GM19193 (cell line): ENCODE data around the gene GALNS.

ENCODE experiments used
- POLR2A ChIP-seq: IDR thresholded peaks from 4 replicates; pipeline ENCODE4 v1.6.1; 2011; ENCODE audit not compliant: insufficient read depth, insufficient read length; ENCODE audit errors: extremely low read depth

Gene GALNS

GRCh38 chr16:88894681-88895300, 38.0 kb upstream of the GALNS start:
- no peak for TF ChIP-seq POLR2A

GRCh38 chr16:88893127-88893968, 36.6 kb upstream of the GALNS start:
- TF ChIP-seq POLR2A: no peak

DNA sequence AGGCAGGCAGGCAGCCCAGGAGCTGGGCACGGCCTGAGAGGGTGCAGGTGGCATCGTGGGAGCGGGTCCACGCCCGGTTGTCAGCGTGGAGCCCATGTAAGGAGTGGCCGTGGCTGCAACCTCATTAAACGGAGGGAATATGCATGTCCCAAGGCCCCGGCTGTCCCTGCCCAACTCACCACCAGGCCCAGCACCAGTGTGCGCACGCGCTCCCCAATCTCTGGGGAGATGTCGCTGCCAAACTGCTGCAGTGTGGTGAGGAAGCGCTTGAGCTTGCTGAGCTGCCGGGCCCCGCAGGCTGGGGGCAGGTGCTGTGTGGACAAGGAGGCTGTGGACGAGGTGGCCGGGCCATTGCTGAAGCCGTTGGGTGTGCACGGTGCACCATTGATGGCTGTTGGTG, 35.3 kb upstream of the GALNS start:
- TF ChIP-seq POLR2A: no peak

- TF ChIP-seq POLR2A: no peak
Observed at GRCh38 chr16:88891083-88891482, 34.3 kb upstream of the GALNS start.

DNA sequence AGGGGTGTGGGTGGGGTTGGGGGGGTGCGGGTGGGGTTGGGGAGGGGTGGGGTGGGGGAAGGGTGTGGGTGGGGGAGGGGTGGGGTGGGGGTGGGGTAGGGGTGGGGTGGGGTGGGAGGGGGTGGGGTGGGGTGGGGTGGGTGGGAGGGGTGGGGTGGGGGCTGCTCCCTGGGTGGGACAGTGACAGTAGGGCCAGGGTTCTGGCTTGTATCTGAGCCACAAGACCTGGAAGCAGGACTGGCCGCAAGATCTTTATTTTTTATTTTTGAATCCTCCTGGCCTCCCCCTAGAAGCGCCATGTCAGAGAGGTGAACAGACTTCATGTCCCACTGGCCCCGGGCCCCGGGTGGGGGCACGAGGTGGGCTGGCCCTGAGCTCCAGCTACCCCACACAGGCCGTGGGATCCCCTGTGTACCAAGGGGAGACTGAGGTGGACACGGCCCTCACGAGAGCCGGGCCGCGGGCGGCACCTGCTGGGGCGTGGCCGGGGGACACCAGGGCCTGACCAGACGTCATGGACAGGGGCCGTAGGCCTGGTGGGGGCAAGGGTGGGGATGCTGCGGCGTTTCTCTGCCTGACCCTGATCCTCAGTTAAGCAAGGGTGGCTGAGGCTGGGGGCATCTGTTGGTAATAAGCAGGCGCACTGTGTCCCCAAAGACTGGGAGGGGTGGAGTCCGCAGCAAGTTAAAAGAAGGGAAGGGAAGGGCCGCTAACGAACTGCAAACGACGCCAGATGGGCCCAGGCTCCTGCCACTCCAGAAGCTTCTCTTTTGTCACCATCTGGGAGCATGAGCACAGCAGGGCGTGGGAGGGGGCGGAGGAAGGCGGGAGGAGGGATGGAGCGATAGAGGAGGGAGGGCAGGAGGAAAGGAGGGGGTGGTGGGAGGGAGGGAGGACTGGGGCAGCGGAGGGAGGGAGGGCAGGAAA, 32.0 kb upstream of the GALNS start:
- no peak for TF ChIP-seq POLR2A

DNA sequence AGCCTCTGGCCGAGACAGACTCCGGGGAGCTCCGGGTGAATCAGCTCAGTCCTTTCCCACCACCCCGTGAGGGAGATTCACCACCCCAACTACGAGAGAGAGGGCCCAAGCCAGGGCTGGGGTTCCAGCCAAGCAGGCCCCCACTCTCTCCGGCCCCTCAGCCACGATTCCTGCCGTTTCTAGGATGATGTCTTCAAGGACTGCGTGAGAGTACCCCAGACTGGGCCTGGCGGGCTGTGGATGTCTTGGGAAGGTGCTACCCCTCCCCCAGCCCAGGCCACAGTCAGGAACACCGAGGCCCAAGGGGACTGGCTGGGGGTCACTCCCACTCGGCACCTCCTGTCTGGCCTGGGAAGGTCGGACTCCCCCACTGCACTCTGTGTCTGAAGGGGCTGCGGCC, 31.3 kb upstream of the GALNS start:
- TF ChIP-seq POLR2A: no peak

GRCh38 chr16:88886845-88887521, 30.2 kb upstream of the GALNS start:
- TF ChIP-seq POLR2A: no peak

DNA sequence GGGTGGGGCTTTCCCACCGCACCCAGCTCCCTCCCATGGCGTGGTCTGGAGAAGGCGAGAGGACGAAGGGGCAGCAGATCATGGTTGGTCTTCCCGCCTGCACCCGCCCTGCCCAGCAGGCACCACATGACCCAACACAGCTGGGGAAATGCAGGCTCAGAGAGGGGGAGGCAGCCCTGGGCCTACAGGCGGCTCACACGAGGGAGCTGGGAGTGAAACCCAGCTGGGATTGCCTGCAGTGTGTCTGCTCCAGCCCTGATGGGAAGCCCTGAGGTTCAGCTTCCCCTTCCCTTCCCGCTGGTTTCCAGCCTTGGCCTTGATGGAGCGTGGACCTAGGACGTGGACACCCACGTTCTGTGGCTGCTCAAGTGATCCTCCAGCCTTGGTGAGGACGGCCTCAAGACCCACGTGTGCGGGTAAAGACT, 29.7 kb upstream of the GALNS start:
- TF ChIP-seq POLR2A: no peak

DNA sequence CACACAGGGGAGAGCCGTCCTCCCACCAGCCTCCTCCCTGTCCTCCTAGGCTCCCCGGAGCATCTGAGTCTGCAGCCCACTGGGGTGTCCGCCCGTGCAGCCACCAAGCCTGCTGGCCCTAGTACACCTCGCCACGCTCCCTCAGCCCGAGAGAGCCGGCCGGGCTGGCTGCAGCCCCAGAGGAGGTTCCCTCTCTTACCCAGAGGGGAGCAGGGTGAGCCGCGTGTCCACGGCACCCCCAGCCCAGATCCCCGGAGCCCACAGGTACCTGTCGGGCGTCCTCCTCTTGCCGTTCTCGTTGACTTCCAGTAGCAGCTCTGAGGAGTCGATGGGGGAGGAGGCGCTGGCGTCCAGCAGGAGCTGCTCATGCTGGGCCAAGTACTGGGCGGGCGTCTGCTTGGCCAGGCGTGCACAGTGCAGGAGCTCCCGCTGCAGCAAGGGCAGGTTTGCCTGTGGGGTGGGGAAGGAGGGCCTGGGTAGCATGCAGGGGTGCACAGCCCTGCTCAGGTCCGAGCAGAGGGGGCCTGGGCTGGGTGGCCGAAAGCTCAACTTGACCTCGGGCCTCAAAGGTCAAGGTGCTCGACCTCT, 29.0 kb upstream of the GALNS start:
- no peak for TF ChIP-seq POLR2A

GRCh38 chr16:88884569-88885271, 28.0 kb upstream of the GALNS start:
- no peak for TF ChIP-seq POLR2A

GRCh38 chr16:88883946-88884345, 27.2 kb upstream of the GALNS start:
- no peak for TF ChIP-seq POLR2A

DNA sequence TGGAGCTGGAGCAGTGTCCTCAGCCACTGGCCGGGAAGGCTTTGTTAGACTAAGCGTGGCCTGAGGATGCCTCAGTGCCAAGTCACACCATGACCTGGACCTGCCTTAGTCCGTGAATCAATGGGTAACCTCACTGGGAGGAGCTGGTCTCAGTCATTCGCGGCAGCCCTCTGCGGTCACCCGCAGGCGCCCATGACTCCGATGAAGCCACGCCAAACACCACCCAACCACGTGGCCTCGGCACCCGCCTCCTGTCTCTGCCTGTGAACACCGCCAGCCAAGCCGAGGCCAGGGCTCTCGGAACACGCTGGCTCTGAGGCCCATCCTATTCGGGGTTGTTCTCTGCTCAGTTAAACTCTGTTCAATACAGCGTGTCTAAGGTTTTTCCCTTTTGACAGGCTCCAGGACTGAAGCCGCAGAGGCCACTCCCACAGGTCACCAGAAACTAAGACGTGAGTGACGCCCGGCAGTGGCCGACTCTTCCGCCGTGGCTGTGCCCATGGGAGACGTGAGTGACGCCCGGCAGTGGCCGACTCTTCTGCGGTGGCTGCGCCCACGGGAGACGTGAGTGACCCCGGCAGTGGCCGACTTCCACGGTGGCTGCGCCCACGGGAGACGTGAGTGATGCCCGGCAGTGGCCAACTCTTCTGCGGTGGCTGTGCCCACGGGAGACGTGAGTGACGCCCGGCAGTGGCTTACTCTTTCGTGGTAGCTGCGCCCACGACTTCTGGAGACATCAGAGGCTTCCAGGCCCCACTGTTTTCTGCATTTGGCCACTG, 26.6 kb upstream of the GALNS start:
- no peak for TF ChIP-seq POLR2A

- TF ChIP-seq POLR2A: no peak
Observed at GRCh38 chr16:88882358-88883030, 25.7 kb upstream of the GALNS start.

DNA sequence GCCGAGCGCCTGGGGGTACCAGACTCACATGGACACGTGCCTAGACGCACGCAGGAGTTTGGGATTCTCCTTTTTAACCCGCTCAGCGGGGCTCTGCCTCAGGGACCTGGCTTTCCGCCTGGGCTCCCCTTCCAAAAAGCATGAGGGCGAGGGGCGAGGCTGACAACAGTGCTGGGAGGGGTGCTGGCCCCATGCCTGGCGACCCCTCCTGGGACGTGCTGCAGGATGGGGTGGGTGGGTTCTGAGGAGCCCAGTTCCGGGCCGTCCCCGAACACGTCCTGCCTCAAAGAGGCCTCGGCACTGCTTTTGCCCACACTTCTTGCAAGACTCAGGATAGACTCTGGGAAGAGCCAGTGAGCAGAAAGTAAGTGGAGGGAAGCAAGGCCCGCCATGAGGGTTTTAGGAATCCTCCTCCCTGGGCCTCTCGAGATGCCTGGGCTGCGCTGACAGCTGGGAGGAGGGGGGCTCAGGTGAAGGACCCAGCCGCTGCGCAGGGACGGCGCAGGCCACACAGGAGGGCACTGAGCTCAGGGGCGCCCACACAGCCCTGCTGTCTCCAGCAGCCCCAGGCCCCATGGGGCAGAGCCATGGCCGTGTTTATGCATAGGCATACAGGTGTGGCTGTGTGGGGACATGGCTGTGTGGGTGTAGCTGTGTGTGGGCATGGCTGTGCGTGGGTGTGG, 25.1 kb upstream of the GALNS start:
- no peak for TF ChIP-seq POLR2A
